Measurements from ENCODE around the gene CST8. TPM values are rescaled to one million over a fixed set of nuclear protein-coding genes. Genes with fewer than 3 reads are reported as not detected.

CST8 gene
- total RNA-seq, 1 experiment from 2014 or later: not detected

- H3K27me3 Mint-ChIP-seq (ENCODE audit: low read depth): peaks cover 2% of the 10 kb centered on the region
- H2AK5ac ChIP-seq (ENCODE audit: insufficient read length, low read length): no peak overlapping the region
- H4K5ac ChIP-seq (ENCODE audit: insufficient read length, low read depth, low read length): no peak overlapping the region
- no peak for TF ChIP-seq CTCF (conservative IDR thresholded peaks at IDR 0.05)
- H2AFZ ChIP-seq (ENCODE audit: low read length): no peak overlapping the region
- no peak overlapping the region for H3K4me2 ChIP-seq (ENCODE audit: insufficient read depth, insufficient read length, low read length)
- no peak overlapping the region for H3K56ac ChIP-seq (ENCODE audit: insufficient read length, low read depth, low read length)
- H2BK20ac ChIP-seq (ENCODE audit: low read depth, low read length, poor library complexity, severe bottlenecking): no peak overlapping the region
- H3K23ac ChIP-seq (ENCODE audit: insufficient read length, low read depth, low read length): no peak overlapping the region
- H3K4me3 Mint-ChIP-seq: no peak overlapping the region
- H3K9me3 Mint-ChIP-seq: peaks cover 6 to 9% of the 10 kb centered on the region in 2 experiments; a peak in 3 of 5 replicates
- H3K14ac ChIP-seq (ENCODE audit: insufficient read depth, low read length): no peak overlapping the region
- no peak overlapping the region for H3T11ph ChIP-seq (ENCODE audit: low read length)
- no peaks in the 10 kb centered on the region for H4K20me1 ChIP-seq (ENCODE audit: control insufficient read depth, insufficient read depth, insufficient read length)
- no peak overlapping the region for H4K8ac ChIP-seq (replicated peaks; ENCODE audit: insufficient read length, low read depth, low read length)
- peaks cover 14 to 18% of the 10 kb centered on the region in 2 experiments for H3K4me1 Mint-ChIP-seq
- H3K9ac ChIP-seq (ENCODE audit: extremely low read depth, insufficient read length, low read length): no peak overlapping the region
- H4K91ac ChIP-seq (ENCODE audit: insufficient read length, low read depth, low read length): no peak overlapping the region
- no CpG with 5 or more reads among the region's 4 CpGs for WGBS (ENCODE audit: extremely low coverage, insufficient read length, low lambda C conversion rate)
- H3K4me1 ChIP-seq (ENCODE audit: insufficient read depth, low read length): 0 out of 2 replicates have a peak, but pooled peaks cover 2% of the 10 kb centered on the region
- H3K27ac ChIP-seq (ENCODE audit: insufficient read length, low read depth, low read length): no peak overlapping the region
- DNase-seq: no peak
- no peak overlapping the region for H3K18ac ChIP-seq (ENCODE audit: insufficient read length, low read depth, low read length)
- H2BK5ac ChIP-seq (ENCODE audit: insufficient read length, low read length): no peak overlapping the region
- H3K4ac ChIP-seq (ENCODE audit: low read depth, low read length): no peak overlapping the region
- H3K23me2 ChIP-seq (ENCODE audit: insufficient read length, low read depth, low read length, poor library complexity, severe bottlenecking): no peaks in the 10 kb centered on the region
- H3K79me1 ChIP-seq (ENCODE audit: insufficient read depth, low read depth, low read length, poor library complexity, severe bottlenecking): no peaks in the 10 kb centered on the region
- H3K79me2 ChIP-seq (ENCODE audit: insufficient read depth, low read length): no peaks in the 10 kb centered on the region
- no peak overlapping the region for H2BK12ac ChIP-seq (ENCODE audit: insufficient read length, low read depth, low read length)
- 0 out of 7 replicates have a peak, but pooled peaks cover 0 to 3% (median 0%) of the 10 kb centered on the region in 3 experiments for H3K36me3 Mint-ChIP-seq (ENCODE audit: insufficient read depth in 1 of 3, low read depth in 3 of 3)
- H2BK15ac ChIP-seq (ENCODE audit: low read depth, low read length): no peak overlapping the region
- H2BK120ac ChIP-seq (ENCODE audit: low read depth, low read length, poor library complexity, severe bottlenecking): no peak overlapping the region
- no peak overlapping the region for H3K27ac Mint-ChIP-seq
- H3K9me3 ChIP-seq (ENCODE audit: control insufficient read depth, low read depth, low read length): no peaks in the 10 kb centered on the region
- H3K27me3 ChIP-seq (ENCODE audit: insufficient read depth, low read length): no peaks in the 10 kb centered on the region
Observed at GRCh38 chr20:23479043-23479442, 11.9 kb upstream of the CST8 start.
